NT2/D1 (cell line): Measurements from ENCODE around the gene SLC25A6.

Source experiments
- SUZ12 ChIP-seq: IDR thresholded peaks from 2 replicates; pipeline ENCODE4 v1.6.1; 2011; ENCODE audit not compliant: insufficient read length, insufficient read depth; ENCODE audit errors: extremely low read depth
- YY1 ChIP-seq: IDR thresholded peaks from 2 replicates; pipeline ENCODE4 v1.6.1; 2011; ENCODE audit not compliant: insufficient read length, insufficient read depth
- ZNF274 ChIP-seq: IDR thresholded peaks from 2 replicates; pipeline ENCODE4 v1.6.1; 2011; ENCODE audit warnings: mild to moderate bottlenecking, low read depth, low read length

DNA sequence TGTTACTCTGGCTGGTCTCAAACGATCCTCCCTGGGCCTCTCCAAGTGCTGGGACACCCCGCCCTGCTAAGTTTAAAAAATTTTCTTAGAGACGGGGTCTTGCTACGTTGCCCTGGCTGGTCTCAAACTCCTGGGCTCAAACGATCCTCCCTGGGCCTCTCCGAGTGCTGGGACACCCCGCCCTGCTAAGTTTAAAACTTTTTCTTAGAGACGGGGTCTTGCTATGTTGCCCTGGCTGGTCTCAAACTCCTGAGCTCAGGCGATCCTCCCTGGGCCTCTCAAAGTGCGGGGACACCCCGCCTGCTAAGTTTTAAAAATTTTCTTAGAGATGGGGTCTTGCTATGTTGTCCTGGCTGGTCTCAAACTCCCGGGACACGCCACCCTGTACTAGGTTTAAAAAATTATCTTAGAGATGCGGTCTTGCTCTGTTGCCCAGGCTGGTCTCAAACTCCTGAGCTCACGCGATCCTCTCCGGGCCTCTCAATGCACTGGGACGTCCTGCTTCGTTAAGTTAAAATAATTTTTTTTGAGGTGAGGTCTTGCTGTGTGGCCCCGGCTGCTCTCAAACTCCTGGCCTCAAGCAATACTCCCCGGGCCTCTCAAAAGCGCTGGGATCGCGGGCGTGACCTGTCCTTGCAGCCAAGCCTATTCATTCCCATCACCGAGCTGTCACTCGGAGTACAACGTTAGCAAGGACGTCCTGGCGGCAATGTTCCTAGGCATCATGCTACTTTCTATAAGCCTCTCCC is 1.1 kb downstream of the SLC25A6 start:
- TF ChIP-seq SUZ12: no peak
- TF ChIP-seq YY1: no peak
- TF ChIP-seq ZNF274: no peak
